Cardiac muscle cell (in vitro differentiated cells and primary cell): ENCODE results near the gene RSAD2. TPM values are rescaled to one million over a fixed set of nuclear protein-coding genes. Genes with fewer than 3 reads are reported as not detected.

Source experiments
- DNase-seq, 2 donors: peaks; one replicate each; pipeline versions ENCODE4 v3.0.0 to v3.0.0-alpha.2; 2010 to 2017; ENCODE audit warnings: low read depth in 1 of 2, low spot score in 1 of 2
- H3K27ac ChIP-seq: fragments of 200-600 bp; sonication (generic); 2 replicates; pipeline ENCODE4 v1.5.1; 2016
- H3K27me3 ChIP-seq: fragments of 200-600 bp; sonication (generic); 2 replicates; pipeline ENCODE4 v1.6.0; 2016; ENCODE audit warnings: control low read depth
- H3K36me3 ChIP-seq: fragments of 200-600 bp; sonication (generic); 2 replicates; pipeline ENCODE4 v1.5.1; 2016; ENCODE audit warnings: control low read depth
- H3K4me1 ChIP-seq: fragments of 200-600 bp; sonication (generic); 2 replicates; pipeline ENCODE4 v1.8.1; 2017; ENCODE audit warnings: low read depth, mild to moderate bottlenecking, mixed run types
- H3K4me3 ChIP-seq: fragments of 200-600 bp; sonication (generic); 2 replicates; pipeline ENCODE4 v1.5.1; 2016; ENCODE audit warnings: mild to moderate bottlenecking
- H3K9me3 ChIP-seq: fragments of 200-600 bp; sonication (generic); 2 replicates; pipeline ENCODE4 v1.5.1; 2017; ENCODE audit warnings: low read depth, mild to moderate bottlenecking, control low read depth
- polyA plus RNA-seq: library from polyadenylated mRNA; unstranded; fragments of >200 nt; fragmentation: Nextera tagmentation; extraction: Ambion mirVana; gene quantifications from 2 replicates; pipeline ENCODE4 v1.2.1, GENCODE V29; 2016
- total RNA-seq: library from RNA; depleted of rRNA; stranded (reverse); fragments of >200 nt; gene quantifications from 2 replicates; pipeline ENCODE4 v1.2.3, GENCODE V29; 2016
- TF ChIP-seq, protein P1 (sequence below): IDR thresholded peaks from 2 replicates; pipeline ENCODE4 v1.5.1; 2012; ENCODE audit warnings: low read depth, mild to moderate bottlenecking, low read length

The RSAD2 gene
- total and polyA plus RNA-seq, 2 experiments from 2014 or later = 0.12 to 0.65 TPM

DNA sequence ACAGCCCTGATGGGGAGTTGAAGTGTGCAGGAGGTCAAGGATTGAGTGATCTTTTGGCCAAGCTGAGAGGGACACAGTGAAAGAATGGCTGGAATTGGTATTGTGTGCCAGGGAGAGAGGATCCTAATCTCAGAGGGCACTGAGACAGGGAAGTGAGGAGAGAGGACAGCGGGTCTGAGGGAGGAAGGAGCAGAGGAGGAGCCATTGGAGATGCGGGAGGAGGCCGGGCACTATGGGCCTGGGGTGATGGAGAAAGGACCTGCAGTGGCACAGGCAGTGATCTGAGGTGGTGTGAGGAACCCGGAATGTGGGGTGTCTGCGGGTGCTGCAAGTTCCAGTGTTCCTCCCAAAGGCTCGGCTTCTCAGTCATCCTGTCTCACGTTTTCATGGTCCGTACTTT lies 66.4 kb downstream of the RSAD2 start:
- no peaks in the 10 kb centered on the region for H3K9me3 ChIP-seq
- no peaks in the 10 kb centered on the region for H3K4me1 ChIP-seq
- no peaks in the 10 kb centered on the region for H3K36me3 ChIP-seq
- no peak overlapping the region for H3K4me3 ChIP-seq
- H3K27ac ChIP-seq = no peak overlapping the region
- H3K27me3 ChIP-seq = no peaks in the 10 kb centered on the region
- no peak for DNase-seq
- TF ChIP-seq, protein P1, sequence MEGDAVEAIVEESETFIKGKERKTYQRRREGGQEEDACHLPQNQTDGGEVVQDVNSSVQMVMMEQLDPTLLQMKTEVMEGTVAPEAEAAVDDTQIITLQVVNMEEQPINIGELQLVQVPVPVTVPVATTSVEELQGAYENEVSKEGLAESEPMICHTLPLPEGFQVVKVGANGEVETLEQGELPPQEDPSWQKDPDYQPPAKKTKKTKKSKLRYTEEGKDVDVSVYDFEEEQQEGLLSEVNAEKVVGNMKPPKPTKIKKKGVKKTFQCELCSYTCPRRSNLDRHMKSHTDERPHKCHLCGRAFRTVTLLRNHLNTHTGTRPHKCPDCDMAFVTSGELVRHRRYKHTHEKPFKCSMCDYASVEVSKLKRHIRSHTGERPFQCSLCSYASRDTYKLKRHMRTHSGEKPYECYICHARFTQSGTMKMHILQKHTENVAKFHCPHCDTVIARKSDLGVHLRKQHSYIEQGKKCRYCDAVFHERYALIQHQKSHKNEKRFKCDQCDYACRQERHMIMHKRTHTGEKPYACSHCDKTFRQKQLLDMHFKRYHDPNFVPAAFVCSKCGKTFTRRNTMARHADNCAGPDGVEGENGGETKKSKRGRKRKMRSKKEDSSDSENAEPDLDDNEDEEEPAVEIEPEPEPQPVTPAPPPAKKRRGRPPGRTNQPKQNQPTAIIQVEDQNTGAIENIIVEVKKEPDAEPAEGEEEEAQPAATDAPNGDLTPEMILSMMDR = no peak

DNA sequence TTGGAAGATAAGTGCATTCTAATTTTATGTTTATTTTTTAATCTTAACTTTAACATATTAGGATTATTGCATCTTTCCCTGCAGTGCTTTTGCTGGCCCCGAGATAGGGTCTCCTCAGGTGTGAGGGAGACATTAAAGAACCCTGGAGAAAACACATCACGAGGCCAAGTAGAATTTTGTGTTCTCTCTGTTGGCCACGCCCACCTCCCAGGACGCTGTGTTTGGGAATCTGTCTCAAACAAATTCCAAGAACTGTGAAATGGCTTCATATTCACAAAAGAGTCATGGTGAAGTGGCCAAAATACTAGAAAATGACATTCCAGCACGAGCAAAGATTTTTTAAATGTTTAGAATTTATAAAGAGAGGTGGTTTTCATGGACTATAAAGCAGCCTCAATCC lies 67.0 kb downstream of the RSAD2 start:
- H3K4me3 ChIP-seq = no peak overlapping the region
- TF ChIP-seq, protein P1 = no peak
- no peaks in the 10 kb centered on the region for H3K36me3 ChIP-seq
- H3K4me1 ChIP-seq = no peaks in the 10 kb centered on the region
- DNase-seq = no peak
- H3K27ac ChIP-seq = no peak overlapping the region
- no peaks in the 10 kb centered on the region for H3K9me3 ChIP-seq
- no peaks in the 10 kb centered on the region for H3K27me3 ChIP-seq

DNA sequence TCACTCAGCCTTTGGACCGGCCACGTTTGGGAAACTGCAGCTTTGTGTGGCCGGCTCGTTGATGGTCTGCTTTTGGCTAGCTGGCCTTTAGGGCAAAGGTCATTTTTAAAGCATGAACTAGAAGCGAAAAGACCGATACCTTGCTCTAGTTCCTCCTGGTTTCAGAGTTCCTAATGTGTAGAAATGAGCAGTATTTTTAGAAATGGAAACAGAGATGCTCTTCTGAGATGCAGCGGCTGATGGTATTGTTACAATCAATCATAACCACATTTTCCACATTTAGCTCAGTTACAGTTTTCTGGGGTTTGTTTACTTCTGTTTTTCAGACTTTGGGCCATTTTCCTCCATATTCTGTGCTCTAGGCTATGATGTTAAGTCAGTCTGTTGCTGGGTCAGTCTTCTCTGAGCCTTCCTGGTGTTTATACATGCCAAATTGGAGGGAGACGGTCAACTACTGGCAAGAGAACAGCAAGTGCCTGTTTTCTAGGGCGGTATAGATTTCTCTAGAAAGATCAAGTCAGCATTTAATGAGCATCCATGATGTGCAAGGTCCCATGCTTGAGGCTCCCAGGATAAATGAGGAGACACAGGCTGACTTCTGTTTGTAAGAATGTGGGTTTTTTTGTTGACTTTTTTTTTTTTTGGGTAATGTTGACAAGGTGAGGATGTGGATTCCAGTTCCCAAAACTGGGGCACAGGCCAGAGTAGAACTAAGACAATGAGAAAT lies 67.7 kb downstream of the RSAD2 start:
- no peaks in the 10 kb centered on the region for H3K4me1 ChIP-seq
- TF ChIP-seq, protein P1 = no peak
- H3K27me3 ChIP-seq = no peaks in the 10 kb centered on the region
- no peak overlapping the region for H3K4me3 ChIP-seq
- DNase-seq = no peak
- no peak overlapping the region for H3K27ac ChIP-seq
- H3K9me3 ChIP-seq = no peaks in the 10 kb centered on the region
- H3K36me3 ChIP-seq = no peaks in the 10 kb centered on the region

DNA sequence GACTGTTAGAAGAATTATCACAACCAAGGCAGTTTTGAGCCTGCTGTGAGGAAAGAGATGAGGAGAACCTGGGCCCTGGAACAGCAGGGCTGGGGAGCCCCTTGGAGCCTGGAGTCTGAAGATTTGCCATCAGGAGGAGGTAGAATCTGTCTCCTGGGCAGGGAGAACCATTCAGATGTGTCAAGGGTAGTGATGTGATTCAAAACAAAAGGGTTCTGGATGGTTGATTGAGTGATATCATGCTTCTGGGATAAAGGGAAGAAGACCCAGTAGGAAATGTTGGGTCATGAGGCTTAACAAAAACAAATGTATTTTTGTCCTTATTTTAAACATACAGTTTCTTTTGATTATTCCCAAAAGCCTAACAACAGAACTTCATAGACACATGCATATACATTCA lies 68.2 kb downstream of the RSAD2 start:
- DNase-seq = no peak
- no peaks in the 10 kb centered on the region for H3K9me3 ChIP-seq
- no peak overlapping the region for H3K27ac ChIP-seq

DNA sequence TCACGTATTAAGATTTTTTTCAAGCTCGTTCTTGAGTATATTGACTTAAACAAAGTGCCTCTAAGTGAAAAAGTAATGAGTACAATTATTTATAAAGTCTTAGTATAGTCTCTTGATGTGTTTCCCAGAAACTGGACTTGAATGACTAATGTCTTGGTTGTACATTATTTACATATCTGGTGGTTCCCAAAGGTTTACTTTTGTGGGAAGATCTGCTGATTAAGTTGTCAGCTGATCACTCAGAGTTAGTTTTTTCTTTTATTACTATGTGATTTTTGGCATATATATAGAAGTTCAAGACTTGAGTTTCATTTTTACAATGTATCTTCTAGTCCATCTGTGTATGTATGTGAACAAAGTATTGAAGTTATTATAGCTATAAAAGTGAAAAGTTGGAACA lies 69.1 kb downstream of the RSAD2 start:
- no peaks in the 10 kb centered on the region for H3K27me3 ChIP-seq
- peak in 1 of 2 donors; percentile 63 for DNase-seq
- no peaks in the 10 kb centered on the region for H3K9me3 ChIP-seq
- no peak overlapping the region for H3K27ac ChIP-seq
- no peak overlapping the region for H3K4me3 ChIP-seq
- TF ChIP-seq, protein P1 = no peak
- H3K36me3 ChIP-seq = no peaks in the 10 kb centered on the region
- no peaks in the 10 kb centered on the region for H3K4me1 ChIP-seq

More for the DNA sequence above, 68.2 kb downstream of the RSAD2 start:
- Histone ChIP-seq H3K4me1 (no peaks in the 10 kb centered on the region), H3K4me3 (no peak overlapping the region), H3K27me3 (no peaks in the 10 kb centered on the region), H3K36me3 (no peaks in the 10 kb centered on the region)
- TF ChIP-seq, protein P1 = no peak

Other genes with a start within 250 kb of the RSAD2 start
- gene CMPK2, start 11.9 kb upstream of the RSAD2 start, total RNA-seq = 0.54 and 2.3 TPM in 2 replicates
- gene CMPK2, start 11.9 kb upstream of the RSAD2 start, polyA plus RNA-seq = 0.61 and 2.4 TPM in 2 replicates
- gene RNF144A, start 39.6 kb downstream of the RSAD2 start, total RNA-seq = 23.2 and 24.1 TPM in 2 replicates
- gene RNF144A, start 39.6 kb downstream of the RSAD2 start, polyA plus RNA-seq = 6.3 and 12.4 TPM in 2 replicates